HepG2 (cell line): ENCODE results near the gene RPL27A. TPM values are rescaled to one million over a fixed set of nuclear protein-coding genes. Genes with fewer than 3 reads are reported as not detected.

Source experiments
- ATAC-seq: fragments of 200-7000 bp; cut with Tn5 transposase; 3 replicates; pipeline ENCODE4 v1.9.1; 2020; ENCODE audit warnings: mild to moderate bottlenecking, moderate library complexity
- BruUV-seq: library from RNA; stranded (reverse); fragments of 400-500 nt; replicated peaks from 2 replicates; lab custom pipeline; 2021; lab: Mats Ljungman, UMichigan
- CTCF ChIA-PET: fragments of 300-600 bp; formaldehyde crosslinking; extraction: SDS; loops from one replicate; lab custom pipeline; 2021; ENCODE audit warnings: low total read pairs, inconsistent platforms, low intra/inter-chr PET ratio; lab: Yijun Ruan, JAX
- POLR2A ChIA-PET: fragments of 350-600 bp; sonication (Branson Sonifier 250); formaldehyde crosslinking; loops from one replicate; lab custom pipeline; 2020; ENCODE audit warnings: antibody characterized with exemption, inconsistent platforms; lab: Yijun Ruan, JAX
- DNase-seq: peaks from one replicate; pipeline ENCODE4 v3.0.0-alpha.2; 2015; ENCODE audit warnings: low spot score
- FAIRE-seq: peaks from 3 replicates; lab custom pipeline; 2011; peaks lifted over from hg19 to GRCh38; lab: Jason Lieb, UNC
- H2AFZ ChIP-seq: one replicate; pipeline ENCODE4 v1.6.1; 2011; ENCODE audit warnings: low read length, inconsistent platforms
- H3K27ac ChIP-seq: fragments of 300-600 bp; 3 replicates; pipeline ENCODE4 v1.8.0; 2011; ENCODE audit warnings: mixed run types, mild to moderate bottlenecking, mixed read lengths, low read length, inconsistent platforms; ENCODE audit not compliant: insufficient read depth; ENCODE audit errors: extremely low read length
- H3K27me3 ChIP-seq, 2 experiments: fragments of 200-600 bp in 1 of 2; 2 replicates in 1 of 2; 3 replicates in 1 of 2; pipeline versions ENCODE4 v1.6.0 to v1.8.0; 2011; ENCODE audit warnings: low read length in 2 of 2, mild to moderate bottlenecking in 2 of 2, moderate library complexity in 2 of 2, inconsistent platforms in 1 of 2; ENCODE audit not compliant: insufficient read depth in 2 of 2, control insufficient read depth in 1 of 2
- H3K36me3 ChIP-seq, 2 experiments: fragments of 200-600 bp in 1 of 2; replicated peaks in 1 of 2; 2 replicates in 1 of 2; 3 replicates in 1 of 2; pipeline versions ENCODE4 v1.5.1 to v1.8.0; 2011; ENCODE audit warnings: low read length in 2 of 2, inconsistent platforms in 1 of 2; ENCODE audit not compliant: insufficient read depth in 2 of 2, control insufficient read depth in 1 of 2
- H3K4me1 ChIP-seq: 2 replicates; pipeline ENCODE4 v1.5.1; 2012; ENCODE audit warnings: low read length, inconsistent platforms; ENCODE audit not compliant: insufficient read depth
- H3K4me2 ChIP-seq: 2 replicates; pipeline ENCODE4 v1.6.0; 2011; ENCODE audit warnings: low read depth, low read length, inconsistent platforms
- H3K4me3 ChIP-seq, 3 experiments: fragments of 200-600 bp in 1 of 3; sonication (generic), shearing (Covaris generic) in 1 of 3; replicated peaks in 1 of 3; 2 replicates each; pipeline ENCODE4 v1.5.1; 2011 to 2016; ENCODE audit warnings: low read length in 3 of 3, inconsistent platforms in 2 of 3, low read depth in 2 of 3, mild to moderate bottlenecking in 2 of 3, control low read depth in 1 of 3, mixed read lengths in 1 of 3; ENCODE audit not compliant: insufficient read depth in 1 of 3
- H3K79me2 ChIP-seq: one replicate; pipeline ENCODE4 v1.6.1; 2011; ENCODE audit warnings: low read length, inconsistent platforms; ENCODE audit not compliant: insufficient read depth
- H3K9ac ChIP-seq: 2 replicates; pipeline ENCODE4 v1.6.0; 2011; ENCODE audit warnings: mild to moderate bottlenecking, low read depth, low read length, inconsistent platforms; ENCODE audit not compliant: insufficient read depth
- H3K9me3 ChIP-seq: 2 replicates; pipeline ENCODE4 v1.5.1; 2012; ENCODE audit warnings: mild to moderate bottlenecking, low read length
- H4K20me1 ChIP-seq: 2 replicates; pipeline ENCODE4 v1.6.0; 2011; ENCODE audit warnings: inconsistent platforms, mild to moderate bottlenecking, low read length, moderate library complexity; ENCODE audit not compliant: insufficient read depth
- HOXA7 ChIP-seq: sonication (generic); formaldehyde crosslinking; IDR thresholded peaks from 2 replicates; pipeline ENCODE4 v1.8.1; 2022; ENCODE audit warnings: mild to moderate bottlenecking, missing genetic modification reagents, moderate library complexity
- MIER2 ChIP-seq: IDR thresholded peaks from 2 replicates; pipeline ENCODE4 v1.6.1; 2016; ENCODE audit warnings: missing biosample characterization, missing genetic modification reagents
- MXI1 ChIP-seq: IDR thresholded peaks from 3 replicates; pipeline ENCODE4 v1.6.1; 2012; ENCODE audit warnings: low read depth, low read length, inconsistent platforms, borderline replicate concordance
- NFYB ChIP-seq: sonication (generic); formaldehyde crosslinking; IDR thresholded peaks from 2 replicates; pipeline ENCODE4 v1.4.0; 2020; ENCODE audit warnings: missing genetic modification reagents
- SP1 ChIP-seq, 2 experiments: fragments of 450-650 bp in 1 of 2; sonication (generic) in 1 of 2; formaldehyde crosslinking in 1 of 2; IDR thresholded peaks; 2 replicates each; pipeline versions ENCODE4 v1.4.0 to v1.6.1; 2016 to 2020; ENCODE audit warnings: missing genetic modification reagents in 1 of 2
- TIGD3 ChIP-seq: sonication (generic); formaldehyde crosslinking; IDR thresholded peaks from 2 replicates; pipeline ENCODE4 v1.5.1; 2020; ENCODE audit warnings: mild to moderate bottlenecking, missing genetic modification reagents, borderline replicate concordance
- YEATS4 ChIP-seq: sonication (generic); formaldehyde crosslinking; IDR thresholded peaks from 2 replicates; pipeline ENCODE4 v1.4.0; 2020; ENCODE audit warnings: missing genetic modification reagents, borderline replicate concordance
- ZNF101 ChIP-seq: sonication (generic); formaldehyde crosslinking; IDR thresholded peaks from 2 replicates; pipeline ENCODE4 v1.4.0; 2020; ENCODE audit warnings: mild to moderate bottlenecking, low read depth, missing genetic modification reagents, borderline replicate concordance
- ZNF577 ChIP-seq: sonication (generic); formaldehyde crosslinking; IDR thresholded peaks from 2 replicates; pipeline ENCODE4 v1.4.0; 2020; ENCODE audit warnings: mild to moderate bottlenecking, low read depth, missing genetic modification reagents, borderline replicate concordance
- ZNF782 ChIP-seq: sonication (generic); formaldehyde crosslinking; IDR thresholded peaks from 2 replicates; pipeline ENCODE4 v1.4.0; 2020; ENCODE audit warnings: missing genetic modification reagents, mild to moderate bottlenecking, borderline replicate concordance
- WGBS: methylation state at CpG from one replicate; pipeline ENCODE4 v1.1.6; 2017; ENCODE audit warnings: low lambda C conversion rate; 5-methylcytosine and 5-hydroxymethylcytosine counted together
- in situ Hi-C: cut with HindIII; loops from 2 replicates; pipeline ENCODE4 v1.10.0; 2017; ENCODE audit warnings: low pct_unique_long_range_greater_than_20kb; ENCODE audit not compliant: extremely low pct_ligation_motif_present
- intact Hi-C: fragments of 100-400 bp; cut with micrococcal nuclease; formaldehyde crosslinking; loops from one replicate; pipeline ENCODE4 v1.10.0; 2022; ENCODE audit not compliant: unreplicated experiment
- polyA plus RNA-seq, 8 experiments: library from polyadenylated mRNA; depleted of rRNA in 3 of 8; stranded (reverse) in 7 of 8; unstranded in 1 of 8; fragments of >200 nt; fragmentation: Illumina TruSeq in 4 of 8; extraction: Trizol in 4 of 8; gene quantifications; 2 replicates each; pipeline versions ENCODE4 v1.2.1 to v1.2.3, GENCODE V29; 2011 to 2016; ENCODE audit warnings: low read depth in 4 of 8, missing spikeins in 1 of 8, mixed read lengths in 1 of 8; ENCODE audit not compliant: insufficient read depth in 1 of 8
- total RNA-seq, 5 experiments: library from RNA; depleted of rRNA; stranded (reverse); fragments of >200 nt; fragmentation: Illumina TruSeq; extraction: Trizol; gene quantifications; 2 replicates each; pipeline ENCODE4 v1.2.3, GENCODE V29; 2016; ENCODE audit warnings: low read depth in 1 of 5

The RPL27A gene
- total and polyA plus RNA-seq, 2 of the 13 experiments (the other 11 are each of a cell fraction or from before 2014, with no cell fraction given): 1,531 to 2,153 TPM

DNA sequence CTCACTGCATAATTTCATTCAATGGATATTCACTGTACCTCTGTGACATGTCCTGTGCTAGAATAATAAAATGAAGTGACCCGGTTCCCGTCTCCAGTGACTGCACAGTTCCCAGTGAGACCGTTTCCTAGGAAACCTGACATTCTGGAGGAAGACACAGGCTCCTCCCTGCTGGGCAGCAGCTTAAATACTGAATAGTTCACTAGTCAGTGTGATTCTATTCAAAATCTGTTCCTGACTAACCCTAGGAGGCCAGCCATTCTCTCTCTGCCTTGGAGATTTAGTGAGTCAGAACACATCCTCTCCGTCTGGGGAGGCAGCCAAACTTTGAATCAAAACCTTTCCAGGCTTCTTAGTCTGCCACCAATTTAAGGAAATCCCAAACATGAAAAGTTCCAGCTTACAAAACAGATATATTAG lies 11.4 kb upstream of the RPL27A start (continued):
- TF ChIP-seq ZNF782 (no peak), MIER2 (CRISPR knock-in tag) (no peak), HOXA7 (CRISPR knock-in tag) (no peak)

GRCh38 chr11:8671651-8672062 lies 10.9 kb upstream of the RPL27A start:
- H3K4me3 ChIP-seq: no peak overlapping the region
- no peaks in the 10 kb centered on the region for H3K4me1 ChIP-seq
- no peak for ATAC-seq
- H3K36me3 ChIP-seq: peaks cover 5 to 17% of the 10 kb centered on the region in 2 experiments; a peak in 4 of 5 replicates
- in situ Hi-C loops: no loop called here
- POLR2A ChIA-PET: no interaction called here
- DNase-seq: no peak
- H3K27ac ChIP-seq: no peak overlapping the region
- CTCF ChIA-PET: no interaction called here
- intact Hi-C loops: no loop called here
- H3K79me2 ChIP-seq: no peaks in the 10 kb centered on the region
- H3K9ac ChIP-seq: no peak overlapping the region
- no TSS peak for BruUV-seq
- no CpG with 5 or more reads among the region's 1 CpG for WGBS
- H2AFZ ChIP-seq: no peak overlapping the region
- no peaks in the 10 kb centered on the region for H3K9me3 ChIP-seq
- H3K4me2 ChIP-seq: no peak overlapping the region
- no peaks in the 10 kb centered on the region for H3K27me3 ChIP-seq
- no peak for TF ChIP-seq YEATS4 (CRISPR knock-in tag)
- TF ChIP-seq NFYB (CRISPR knock-in tag): no peak
- no peak for TF ChIP-seq ZNF101 (CRISPR knock-in tag)
- no peak for TF ChIP-seq MXI1
- TF ChIP-seq SP1 (IDR thresholded peaks at IDR 0.05): no peak
- TF ChIP-seq SP1 (CRISPR knock-in tag; IDR thresholded peaks at IDR 0.05): no peak
- no peak for TF ChIP-seq TIGD3 (CRISPR knock-in tag)
- TF ChIP-seq ZNF577 (CRISPR knock-in tag): no peak
- FAIRE-seq: no peak
- no peaks in the 10 kb centered on the region for H4K20me1 ChIP-seq
